GM18907 (cell line): ENCODE measurements around the gene KANK3.
"Not testable (repeated sequence)": the region's sequence is repeated elsewhere in the genome, so short reads cannot be mapped to it uniquely, and the experiment has no call there.

Source experiments
- ATAC-seq: cut with Tn5 transposase; IDR thresholded peaks from one replicate; pipeline ENCODE4 v1.9.1; 2021; ENCODE audit warnings: mild to moderate bottlenecking, moderate library complexity; ENCODE audit not compliant: unreplicated experiment

Gene KANK3

GRCh38 chr19:8371011-8371804 lies 28.1 kb upstream of the KANK3 start:
- no peak for ATAC-seq

- ATAC-seq: no peak
These were observed 27.3 kb upstream of the KANK3 start for GRCh38 chr19:8370176-8371010.

- ATAC-seq: no peak
These were observed 24.4 kb upstream of the KANK3 start for GRCh38 chr19:8367327-8368001.

GRCh38 chr19:8366961-8367326 lies 23.9 kb upstream of the KANK3 start:
- ATAC-seq: no peak

- no peak for ATAC-seq
These were observed 23.1 kb upstream of the KANK3 start for GRCh38 chr19:8366121-8366581.

GRCh38 chr19:8363803-8364771 lies 21.0 kb upstream of the KANK3 start, which contains the start of gene ANGPTL4:
ANGPTL4 (plus strand) TSS chr19:8364155; CDS start chr19:8364322, 167 bp downstream.
- no peak for ATAC-seq

- ATAC-seq: no peak
These were observed 19.1 kb upstream of the KANK3 start for GRCh38 chr19:8361921-8362793.

- no peak for ATAC-seq
These were observed 17.1 kb upstream of the KANK3 start for GRCh38 chr19:8360196-8360595.

- no peak for ATAC-seq
These were observed 15.9 kb upstream of the KANK3 start for GRCh38 chr19:8358948-8359347.

- no peak for ATAC-seq
These were observed 14.0 kb upstream of the KANK3 start for GRCh38 chr19:8357007-8357521.

- no peak for ATAC-seq
These were observed 12.8 kb upstream of the KANK3 start for GRCh38 chr19:8355631-8356402.

GRCh38 chr19:8352845-8353244 lies 9.8 kb upstream of the KANK3 start:
- ATAC-seq: not testable (repeated sequence)

- no peak for ATAC-seq
These were observed 9.2 kb upstream of the KANK3 start for GRCh38 chr19:8352134-8352827.

GRCh38 chr19:8349629-8350372 lies 6.7 kb upstream of the KANK3 start:
- not testable (repeated sequence) for ATAC-seq

- ATAC-seq: no peak
These were observed 402 bp upstream of the KANK3 start for GRCh38 chr19:8343483-8343844.

- ATAC-seq: no peak
These were observed 762 bp downstream of the KANK3 start for GRCh38 chr19:8342316-8342683.

- ATAC-seq: not testable (repeated sequence)
These were observed 1.6 kb downstream of the KANK3 start for GRCh38 chr19:8341504-8341903.
